Measurements from ENCODE around the gene KCTD3. TPM values are rescaled to one million over a fixed set of nuclear protein-coding genes. Genes with fewer than 3 reads are reported as not detected.

Gene KCTD3
- total RNA-seq (2014; rRNA removed; shearing (Covaris generic); ENCODE audit: low replicate concordance) = 22.2 and 27.1 TPM in 2 replicates

GRCh38 chr1:215566556-215567490 lies at the start of gene KCTD3:
Gene KCTD3, plus strand, starts transcription at chr1:215567304. Its CDS starts 382 bp downstream, at chr1:215567686.
- peak; percentile 83 for DNase-seq (ENCODE audit: low read depth)
- in situ Hi-C loops (cut with HindIII; ENCODE audit: low pct_unique_long_range_greater_than_20kb, low sequenced_read_pairs) = no loop called here

- in situ Hi-C loops (cut with HindIII; ENCODE audit: low pct_unique_long_range_greater_than_20kb, low sequenced_read_pairs) = no loop called here
Observed at GRCh38 chr1:215517441-215517891, 49.6 kb upstream of the KCTD3 start.

GRCh38 chr1:215518594-215518993 lies 48.5 kb upstream of the KCTD3 start:
- in situ Hi-C loops (cut with HindIII; ENCODE audit: low pct_unique_long_range_greater_than_20kb, low sequenced_read_pairs) = no loop called here

More at GRCh38 chr1:215517441-215517891, 49.6 kb upstream of the KCTD3 start:
- DNase-seq (ENCODE audit: low read depth) = no peak

GRCh38 chr1:215521279-215521678 lies 45.8 kb upstream of the KCTD3 start:
- no peak for DNase-seq (ENCODE audit: low read depth)
- in situ Hi-C loops (cut with HindIII; ENCODE audit: low pct_unique_long_range_greater_than_20kb, low sequenced_read_pairs) = no loop called here

More at GRCh38 chr1:215518594-215518993, 48.5 kb upstream of the KCTD3 start:
- no peak for DNase-seq (ENCODE audit: low read depth)

- no peak for DNase-seq (ENCODE audit: low read depth)
- in situ Hi-C loops (cut with HindIII; ENCODE audit: low pct_unique_long_range_greater_than_20kb, low sequenced_read_pairs) = no loop called here
Observed at GRCh38 chr1:215523128-215523861, 43.8 kb upstream of the KCTD3 start.

- peak; percentile 26 for DNase-seq (ENCODE audit: low read depth)
- in situ Hi-C loops (cut with HindIII; ENCODE audit: low pct_unique_long_range_greater_than_20kb, low sequenced_read_pairs) = no loop called here
Observed at GRCh38 chr1:215523906-215524305, 43.2 kb upstream of the KCTD3 start.

GRCh38 chr1:215526147-215526845 lies 40.8 kb upstream of the KCTD3 start:
- in situ Hi-C loops (cut with HindIII; ENCODE audit: low pct_unique_long_range_greater_than_20kb, low sequenced_read_pairs) = no loop called here
- DNase-seq (ENCODE audit: low read depth) = peak; percentile 26

GRCh38 chr1:215526846-215527151 lies 40.3 kb upstream of the KCTD3 start:
- DNase-seq (ENCODE audit: low read depth) = no peak
- in situ Hi-C loops (cut with HindIII; ENCODE audit: low pct_unique_long_range_greater_than_20kb, low sequenced_read_pairs) = no loop called here

- in situ Hi-C loops (cut with HindIII; ENCODE audit: low pct_unique_long_range_greater_than_20kb, low sequenced_read_pairs) = no loop called here
- peak; percentile 80 for DNase-seq (ENCODE audit: low read depth)
Observed at GRCh38 chr1:215529111-215529510, 38.0 kb upstream of the KCTD3 start.

- DNase-seq (ENCODE audit: low read depth) = no peak
- in situ Hi-C loops (cut with HindIII; ENCODE audit: low pct_unique_long_range_greater_than_20kb, low sequenced_read_pairs) = no loop called here
Observed at GRCh38 chr1:215529571-215529970, 37.5 kb upstream of the KCTD3 start.

- in situ Hi-C loops (cut with HindIII; ENCODE audit: low pct_unique_long_range_greater_than_20kb, low sequenced_read_pairs) = no loop called here
- DNase-seq (ENCODE audit: low read depth) = no peak
Observed at GRCh38 chr1:215530401-215530984, 36.6 kb upstream of the KCTD3 start.

- peak; percentile 73 for DNase-seq (ENCODE audit: low read depth)
- in situ Hi-C loops (cut with HindIII; ENCODE audit: low pct_unique_long_range_greater_than_20kb, low sequenced_read_pairs) = no loop called here
Observed at GRCh38 chr1:215539803-215540570, 27.1 kb upstream of the KCTD3 start.

- in situ Hi-C loops (cut with HindIII; ENCODE audit: low pct_unique_long_range_greater_than_20kb, low sequenced_read_pairs) = no loop called here
- no peak for DNase-seq (ENCODE audit: low read depth)
Observed at GRCh38 chr1:215542301-215542700, 24.8 kb upstream of the KCTD3 start.

GRCh38 chr1:215543191-215543606 lies 23.9 kb upstream of the KCTD3 start:
- in situ Hi-C loops (cut with HindIII; ENCODE audit: low pct_unique_long_range_greater_than_20kb, low sequenced_read_pairs) = no loop called here
- peak; percentile 35 for DNase-seq (ENCODE audit: low read depth)

GRCh38 chr1:215543806-215544205 lies 23.3 kb upstream of the KCTD3 start:
- DNase-seq (ENCODE audit: low read depth) = no peak
- in situ Hi-C loops (cut with HindIII; ENCODE audit: low pct_unique_long_range_greater_than_20kb, low sequenced_read_pairs) = no loop called here

- in situ Hi-C loops (cut with HindIII; ENCODE audit: low pct_unique_long_range_greater_than_20kb, low sequenced_read_pairs) = no loop called here
Observed at GRCh38 chr1:215544566-215544965, 22.5 kb upstream of the KCTD3 start.

GRCh38 chr1:215545096-215545495 lies 22.0 kb upstream of the KCTD3 start:
- in situ Hi-C loops (cut with HindIII; ENCODE audit: low pct_unique_long_range_greater_than_20kb, low sequenced_read_pairs) = no loop called here
- no peak for DNase-seq (ENCODE audit: low read depth)

More at GRCh38 chr1:215544566-215544965, 22.5 kb upstream of the KCTD3 start:
- DNase-seq (ENCODE audit: low read depth) = no peak
